Stromal cell of bone marrow (primary cell): ENCODE measurements around the gene GNA15.

Experiments used
- DNase-seq: peaks from one replicate; pipeline ENCODE4 v3.0.0-alpha.2; 2012; ENCODE audit warnings: low read depth

GNA15 gene

GRCh38 chr19:3106509-3107141 is 29.2 kb upstream of the GNA15 start:
- DNase-seq: no peak

- DNase-seq: no peak
These were observed 28.2 kb upstream of the GNA15 start for GRCh38 chr19:3107658-3108057.

GRCh38 chr19:3108775-3109174 is 27.1 kb upstream of the GNA15 start:
- DNase-seq: peak; percentile 21

- DNase-seq: no peak
These were observed 26.3 kb upstream of the GNA15 start for GRCh38 chr19:3109491-3109890.

- no peak for DNase-seq
These were observed 25.6 kb upstream of the GNA15 start for GRCh38 chr19:3110126-3110825.

GRCh38 chr19:3111586-3112247 is 24.1 kb upstream of the GNA15 start:
- no peak for DNase-seq

GRCh38 chr19:3112375-3113099 is 23.3 kb upstream of the GNA15 start:
- DNase-seq: no peak

GRCh38 chr19:3113100-3114017 is 22.5 kb upstream of the GNA15 start:
- no peak for DNase-seq

- no peak for DNase-seq
These were observed 21.7 kb upstream of the GNA15 start for GRCh38 chr19:3114018-3114726.

- no peak for DNase-seq
These were observed 21.0 kb upstream of the GNA15 start for GRCh38 chr19:3114811-3115210.

GRCh38 chr19:3115411-3115810 is 20.4 kb upstream of the GNA15 start:
- DNase-seq: no peak

GRCh38 chr19:3115916-3116602 is 19.8 kb upstream of the GNA15 start:
- no peak for DNase-seq

GRCh38 chr19:3116621-3117020 is 19.2 kb upstream of the GNA15 start:
- no peak for DNase-seq

- DNase-seq: no peak
These were observed 18.1 kb upstream of the GNA15 start for GRCh38 chr19:3117716-3118115.

GRCh38 chr19:3118232-3119070 is 17.4 kb upstream of the GNA15 start:
- no peak for DNase-seq

GRCh38 chr19:3119071-3119595 is 16.7 kb upstream of the GNA15 start:
- no peak for DNase-seq

- no peak for DNase-seq
These were observed 16.0 kb upstream of the GNA15 start for GRCh38 chr19:3119693-3120380.

- DNase-seq: no peak
These were observed 15.1 kb upstream of the GNA15 start for GRCh38 chr19:3120611-3121276.
